GM03348 (cell line): ENCODE data around the gene ADK.

Experiments used
- DNase-seq: peaks from one replicate; pipeline ENCODE4 v3.0.0; 2012; ENCODE audit warnings: low spot score

ADK gene

DNA sequence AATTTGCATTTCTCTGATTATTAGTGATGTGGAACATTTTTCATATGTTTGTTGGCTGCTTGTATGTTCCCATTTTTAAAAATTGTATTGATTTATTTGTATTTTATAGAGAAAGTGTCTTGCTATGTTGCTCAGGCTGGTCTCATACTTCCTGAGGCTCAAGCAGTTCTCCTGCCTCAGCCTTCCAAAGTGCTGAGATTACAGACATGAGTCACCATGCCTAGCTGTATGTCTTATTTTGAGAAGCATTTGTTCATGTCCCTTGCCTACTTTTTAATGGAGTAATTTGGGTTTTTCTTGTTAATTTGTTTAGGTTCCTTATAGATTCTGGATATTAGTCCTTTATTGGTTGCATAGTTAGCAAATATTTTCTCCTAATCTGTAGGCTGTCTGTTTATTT is 461.2 kb downstream of the ADK start:
- no peak for DNase-seq

DNA sequence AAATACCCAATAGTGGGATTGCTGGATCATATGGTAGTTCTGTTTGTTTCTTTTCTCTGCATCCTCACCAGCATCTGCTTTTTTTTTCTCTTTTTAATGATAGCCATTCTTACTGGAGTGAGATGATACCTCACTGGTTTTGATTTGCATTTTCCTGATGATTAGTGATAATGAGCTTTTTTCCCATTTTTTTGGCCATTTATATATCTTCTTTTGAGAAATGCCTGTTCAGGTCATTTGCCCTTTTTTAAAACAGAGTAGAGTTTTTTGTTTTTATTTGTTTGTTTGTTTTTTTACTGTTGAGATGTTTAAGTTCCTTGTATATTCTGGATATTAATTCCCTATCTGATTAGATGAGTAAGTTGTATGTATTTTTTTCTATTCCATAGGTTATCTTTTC is 469.6 kb downstream of the ADK start:
- no peak for DNase-seq

DNA sequence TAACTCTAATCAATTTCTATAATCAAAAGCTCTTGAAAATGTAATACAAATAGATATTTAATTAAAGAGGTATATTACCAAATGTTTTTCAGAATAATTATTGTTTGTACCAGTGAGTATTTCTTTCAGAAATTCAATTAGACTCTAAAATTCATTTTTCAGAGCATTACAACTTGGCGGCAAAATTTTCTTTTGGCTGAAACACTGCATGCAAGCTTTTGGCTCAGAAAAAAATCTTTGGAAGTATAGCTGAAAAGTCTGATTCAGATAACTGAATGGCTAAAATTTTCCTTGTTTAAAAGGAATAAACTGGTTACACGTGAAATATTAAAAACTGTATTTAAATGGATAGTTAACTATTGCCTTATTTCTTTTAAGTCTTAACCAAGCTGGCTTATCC is 472.8 kb downstream of the ADK start:
- no peak for DNase-seq

DNA sequence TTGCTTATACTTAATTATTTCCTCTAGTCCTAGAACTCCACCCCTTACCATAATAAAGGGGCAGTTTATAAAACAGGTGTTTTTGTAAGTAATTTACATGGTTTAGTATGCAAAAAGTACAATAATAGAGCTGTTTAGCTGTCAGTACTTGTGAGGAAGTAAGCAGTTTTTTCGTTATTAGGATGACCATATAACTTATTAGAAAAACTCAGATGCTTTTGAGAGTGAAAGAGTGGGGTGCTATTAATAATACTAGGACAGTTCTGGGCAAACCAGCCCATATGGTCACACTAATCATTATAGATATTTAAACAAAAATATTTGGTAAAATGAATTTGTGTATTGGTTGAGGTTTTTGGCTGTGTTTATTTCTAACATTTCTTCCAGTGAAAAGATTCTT is 473.5 kb downstream of the ADK start:
- DNase-seq = no peak

DNA sequence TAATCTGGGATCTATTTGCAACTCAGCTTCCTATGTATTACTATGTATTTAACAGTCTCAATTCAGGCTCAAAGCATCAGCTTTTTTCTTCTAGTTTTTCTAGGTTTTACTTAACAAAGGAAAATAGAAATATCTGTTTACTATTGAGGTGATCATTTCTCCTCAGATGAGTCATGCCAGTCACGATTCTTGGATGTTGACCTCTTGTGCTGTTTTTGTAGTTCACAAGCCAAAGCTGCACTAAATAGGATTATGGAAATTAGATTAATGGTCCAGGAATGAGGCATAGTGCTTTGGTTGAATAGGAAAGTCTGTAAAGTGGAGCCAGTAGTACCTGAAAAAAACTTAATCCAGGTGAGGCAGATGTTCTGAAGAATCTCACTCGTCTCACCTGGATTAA is 477.1 kb downstream of the ADK start:
- DNase-seq = no peak

DNA sequence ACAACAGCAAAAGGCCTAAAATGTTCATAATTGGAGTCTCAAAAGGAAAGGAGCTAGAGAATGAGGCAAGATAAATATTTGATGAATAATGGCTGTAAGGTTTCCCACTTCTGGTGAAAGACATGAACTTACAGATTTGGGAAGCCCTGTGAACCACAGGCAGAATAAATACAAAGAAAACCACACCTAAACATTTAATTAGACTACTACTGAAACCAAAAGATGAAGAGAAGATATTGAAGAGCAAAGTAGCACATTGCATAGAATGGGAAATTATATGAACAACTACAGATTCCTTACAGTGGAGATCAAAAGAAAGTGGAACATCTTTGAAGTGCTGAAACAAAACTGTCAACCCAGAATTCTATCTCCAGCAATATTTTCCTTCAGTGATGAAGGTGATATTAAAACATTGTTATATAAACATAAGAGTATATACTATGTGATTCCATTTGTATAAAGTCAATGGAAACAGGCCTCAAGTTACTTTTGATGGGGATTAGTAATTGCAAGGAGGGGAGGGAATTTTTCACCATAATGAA is 484.0 kb downstream of the ADK start:
- no peak for DNase-seq

DNA sequence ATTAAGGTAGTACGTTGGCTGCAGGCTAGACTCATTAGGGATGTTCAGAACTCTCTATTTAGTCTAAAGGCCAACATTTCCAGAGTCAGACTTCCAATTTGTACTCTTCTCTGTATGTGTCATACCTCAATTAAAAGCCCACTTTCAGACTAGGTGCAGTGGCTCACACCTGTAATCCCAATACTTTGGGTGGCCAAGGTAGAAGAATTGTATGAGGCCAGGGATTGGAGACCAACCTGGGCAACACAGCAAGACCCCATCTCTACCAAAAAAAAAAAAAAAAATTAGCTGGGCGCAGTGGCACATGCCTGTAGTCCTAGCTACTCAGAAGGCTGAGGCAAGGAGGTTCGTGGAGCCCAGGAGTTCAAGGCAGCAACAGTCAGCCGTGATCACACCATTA is 484.6 kb downstream of the ADK start:
- DNase-seq = no peak

DNA sequence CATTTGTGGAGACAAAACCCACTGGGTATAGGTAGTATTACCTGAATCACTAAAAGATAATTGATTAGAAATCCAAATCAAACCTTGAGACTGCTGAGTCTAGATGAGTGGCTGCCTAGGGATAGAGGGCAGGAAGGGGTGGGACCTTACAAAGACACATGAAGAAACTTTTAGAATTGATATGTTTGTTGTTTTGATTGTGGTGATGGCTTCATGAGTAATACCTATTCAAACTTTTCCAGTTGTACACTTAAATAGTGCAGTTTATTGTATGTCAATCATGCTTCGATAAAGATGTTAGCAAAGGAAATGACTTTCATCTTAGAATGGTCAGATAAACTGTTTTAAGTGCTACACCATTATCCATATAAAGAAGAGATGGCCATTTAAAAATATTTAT is 486.7 kb downstream of the ADK start:
- DNase-seq = no peak

DNA sequence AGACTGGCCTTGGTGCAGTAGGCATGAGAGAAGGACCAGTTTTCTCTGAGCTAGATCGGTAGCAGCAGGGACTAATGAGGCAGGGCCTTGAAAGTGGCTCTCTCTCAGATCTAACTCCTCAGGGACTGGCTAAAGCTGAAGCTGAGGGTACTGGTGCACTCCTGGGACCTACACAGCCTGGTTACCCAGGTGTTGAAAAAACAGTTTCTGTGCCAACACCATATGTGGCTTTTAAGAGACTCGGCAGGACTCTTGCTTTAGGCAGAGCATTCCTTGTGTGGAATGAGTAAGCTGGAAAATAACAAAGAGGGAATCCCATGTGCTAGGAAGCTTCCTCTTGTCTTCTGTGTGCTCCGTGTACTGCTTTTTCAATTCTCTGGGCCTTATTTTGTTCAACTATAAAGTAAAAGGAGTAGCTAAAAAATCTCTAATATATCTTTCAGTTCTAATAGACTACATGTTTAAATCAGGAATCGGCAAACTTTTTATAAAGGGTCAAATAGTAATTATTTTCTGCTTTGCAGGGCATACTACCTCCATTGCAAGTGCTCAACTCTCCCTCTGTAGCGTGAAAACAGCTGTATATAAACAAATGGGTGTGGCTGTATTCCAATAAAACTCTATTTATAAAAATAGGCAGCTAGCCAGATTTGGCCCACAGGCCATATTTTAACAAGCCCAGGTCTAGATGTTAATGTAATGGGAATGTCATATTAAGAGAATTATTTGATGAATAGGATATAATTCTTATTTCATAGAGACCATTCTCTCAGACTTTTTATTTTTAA is 489.3 kb downstream of the ADK start:
- no peak for DNase-seq

DNA sequence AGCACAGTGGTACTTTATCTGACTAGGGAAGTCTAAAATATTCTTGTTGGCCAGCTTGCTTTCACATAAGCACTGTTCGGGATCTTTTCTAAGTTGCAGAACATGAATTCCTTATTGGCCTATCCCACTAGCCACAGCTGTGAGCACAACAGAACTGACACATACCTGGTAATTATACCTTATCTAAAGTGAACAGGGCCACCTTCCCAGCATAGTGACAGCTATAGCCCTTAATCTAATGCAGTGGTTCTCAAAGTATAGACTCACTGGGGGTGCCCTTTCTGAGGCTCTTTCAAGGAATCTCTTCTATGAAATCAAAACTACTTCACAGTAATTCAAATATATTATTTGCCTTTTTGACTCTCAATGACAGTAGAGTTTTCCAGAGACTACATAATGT is 490.6 kb downstream of the ADK start:
- DNase-seq = no peak

DNA sequence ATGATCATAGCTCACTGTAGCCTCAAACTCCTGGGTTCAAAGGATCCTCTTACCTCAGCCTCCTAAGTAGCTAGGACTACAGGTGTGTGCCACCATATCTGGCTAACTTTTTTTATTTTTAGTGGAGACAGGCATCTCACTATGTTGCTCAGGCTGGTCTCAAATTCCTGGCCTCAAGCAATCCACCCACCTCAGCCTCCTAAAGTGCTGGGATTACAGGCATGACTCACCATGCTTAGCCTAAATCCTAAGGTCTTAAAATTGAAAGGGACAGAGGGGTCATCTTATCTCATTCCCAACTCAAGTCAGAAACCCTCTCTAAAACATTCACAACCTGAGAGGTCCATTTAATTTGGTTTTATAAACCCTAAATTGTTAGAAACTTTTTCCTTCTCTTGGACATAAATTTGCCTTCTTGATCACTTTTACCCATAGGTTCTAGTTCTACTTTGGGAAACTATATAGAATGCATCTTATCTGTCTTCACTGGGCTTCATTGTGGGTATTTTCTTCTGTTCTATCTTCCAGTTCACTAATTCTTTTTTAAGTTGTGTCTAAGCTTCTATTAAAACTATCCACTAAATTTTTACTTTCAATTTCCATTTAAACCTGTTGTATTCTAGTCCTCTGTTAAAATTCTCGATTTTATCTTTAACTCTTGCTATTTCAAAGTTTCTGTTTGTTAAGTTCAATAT is 492.0 kb downstream of the ADK start:
- no peak for DNase-seq

DNA sequence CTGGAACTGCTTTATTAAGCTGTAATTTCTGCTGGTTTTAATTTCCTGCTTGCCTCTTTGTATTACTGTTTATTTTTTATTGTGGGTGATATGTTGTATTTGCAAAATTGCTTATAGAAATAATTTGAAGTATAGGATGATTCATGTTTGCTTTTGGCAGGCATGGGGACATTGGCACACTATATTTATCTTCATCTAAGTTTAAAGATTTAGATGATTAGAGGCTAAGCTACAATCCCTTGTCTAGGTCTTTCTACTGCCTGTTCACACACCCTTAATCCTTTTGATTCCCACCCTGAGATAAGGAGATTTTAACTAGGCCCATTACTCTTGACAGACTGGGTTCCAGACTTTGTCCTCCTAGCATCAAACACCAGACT is 492.6 kb downstream of the ADK start:
- no peak for DNase-seq

DNA sequence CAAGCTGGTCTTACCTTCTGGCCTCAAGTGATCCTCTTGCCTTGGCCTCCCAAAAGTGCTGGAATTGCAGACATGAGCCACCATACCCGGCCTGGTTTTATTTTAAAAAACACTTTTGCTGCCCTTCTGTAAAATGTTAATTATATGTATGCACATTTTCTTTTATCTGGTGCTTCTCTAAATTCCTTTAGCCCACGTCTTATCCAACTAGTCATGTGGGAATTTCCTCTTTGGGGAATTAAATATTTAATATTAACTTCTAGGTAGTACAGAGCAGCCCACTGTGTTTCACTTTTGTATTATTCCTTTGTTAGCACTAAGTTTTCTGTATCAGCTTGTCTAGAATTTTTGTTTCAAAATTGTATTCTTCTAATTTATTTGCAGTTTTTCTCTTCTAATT is 493.7 kb downstream of the ADK start:
- no peak for DNase-seq

DNA sequence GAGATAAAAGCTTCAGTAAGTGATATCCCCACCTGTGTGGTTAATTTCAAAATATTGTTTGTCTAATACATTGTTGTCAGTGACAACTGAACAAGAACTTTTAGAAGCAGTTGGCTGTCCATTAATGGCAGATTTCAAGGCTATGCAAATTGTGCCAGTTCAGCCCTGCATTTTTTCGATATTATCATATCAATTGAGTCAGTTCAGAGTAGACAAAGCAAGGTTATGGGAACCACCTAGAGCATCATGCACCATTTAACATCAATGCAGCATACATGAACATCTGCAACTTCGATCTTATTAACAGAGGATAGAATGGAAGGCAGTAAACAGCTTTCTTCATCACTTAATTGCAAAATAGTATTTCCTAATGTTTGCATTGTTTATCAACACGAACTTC is 494.7 kb downstream of the ADK start:
- no peak for DNase-seq

DNA sequence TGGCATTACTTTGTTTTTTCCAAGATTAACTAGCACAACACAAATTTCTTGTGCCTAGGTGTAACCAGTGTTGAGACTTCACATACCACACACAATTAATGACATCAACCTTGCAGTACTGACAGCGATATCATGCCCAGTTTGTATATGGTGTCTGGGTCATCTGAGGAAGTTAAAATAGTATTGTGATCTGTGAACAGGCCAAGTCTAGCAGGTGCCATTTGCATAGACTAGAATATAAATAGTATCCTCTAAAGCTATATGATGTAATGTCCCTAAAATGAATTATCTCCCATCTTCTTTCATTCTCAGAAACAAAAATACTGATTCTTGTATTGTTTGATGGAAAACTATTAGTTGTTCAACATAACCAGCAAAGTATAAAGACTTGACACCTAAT is 499.6 kb downstream of the ADK start:
- no peak for DNase-seq

DNA sequence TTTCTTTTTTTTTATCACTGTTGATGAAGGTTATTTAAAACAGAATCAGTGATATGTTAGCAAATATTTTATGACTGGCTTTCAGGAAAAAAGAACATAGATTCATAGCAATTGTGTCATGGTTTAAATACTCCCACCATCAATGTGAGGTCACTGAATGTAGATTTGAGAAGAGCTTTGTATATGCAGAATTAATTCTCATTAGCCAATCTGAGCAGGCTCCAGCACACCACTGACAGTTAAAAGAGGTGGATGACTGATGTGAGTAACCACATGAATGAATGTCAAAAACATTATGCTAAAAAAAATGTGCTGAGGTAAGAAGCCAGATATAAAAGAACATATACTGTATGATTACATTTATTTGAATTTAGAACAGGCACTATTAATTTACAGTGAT is 500.5 kb downstream of the ADK start:
- no peak for DNase-seq

DNA sequence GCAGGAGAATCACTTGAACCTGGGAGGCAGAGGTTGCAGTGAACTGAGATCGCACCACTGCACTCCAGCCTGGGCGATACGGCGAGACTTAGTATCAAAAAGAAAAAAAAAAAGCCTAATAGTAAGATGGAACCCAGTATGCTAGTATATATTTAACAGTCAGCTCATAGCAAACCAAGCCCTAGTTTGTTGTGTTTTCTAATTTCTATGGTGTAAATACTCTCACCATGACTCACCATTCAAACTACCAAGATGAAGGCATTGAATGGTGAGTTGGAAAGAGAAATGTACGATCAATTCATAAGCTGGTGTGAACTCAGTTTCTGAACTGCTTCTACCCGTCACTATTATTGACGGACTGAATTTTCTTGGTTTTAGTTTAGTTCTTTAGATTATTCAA is 501.6 kb downstream of the ADK start:
- DNase-seq = no peak

DNA sequence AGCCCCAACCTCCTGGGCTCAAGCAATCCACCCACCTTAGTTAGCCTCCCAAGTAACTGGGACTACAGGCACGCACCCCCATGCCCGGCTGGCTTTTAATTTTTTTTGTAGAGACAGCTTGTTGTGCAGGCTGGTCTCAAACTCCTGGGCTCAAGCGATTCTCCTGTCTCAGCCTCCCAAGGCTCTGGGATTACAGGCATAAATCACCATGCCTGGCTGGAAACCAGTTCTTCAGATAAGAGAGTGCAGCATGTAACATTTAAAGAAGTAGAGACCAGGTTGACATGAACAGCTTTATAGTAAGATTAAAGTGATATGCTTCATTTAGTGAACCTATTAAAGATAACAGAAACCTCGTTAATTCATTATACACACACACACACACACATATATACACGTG is 507.5 kb downstream of the ADK start:
- DNase-seq = no peak

DNA sequence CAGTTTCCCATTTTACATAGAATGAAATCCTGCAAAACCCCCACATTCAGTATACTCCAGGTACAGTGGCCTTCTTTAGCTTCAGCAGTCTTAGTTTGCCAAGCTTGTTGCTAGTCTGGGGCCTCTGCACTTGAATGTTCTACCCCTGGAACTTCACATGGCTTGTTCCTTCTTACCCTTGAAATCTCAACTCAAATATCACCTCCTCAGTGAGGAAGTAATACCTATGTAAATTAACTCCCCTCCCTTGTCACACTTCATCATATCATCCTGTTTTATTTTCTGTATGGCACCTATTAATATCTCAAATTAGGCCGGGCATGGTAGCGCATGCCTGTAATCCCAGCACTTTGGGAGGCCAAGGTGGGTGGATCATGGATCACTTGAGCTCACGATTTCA is 511.6 kb downstream of the ADK start:
- no peak for DNase-seq

DNA sequence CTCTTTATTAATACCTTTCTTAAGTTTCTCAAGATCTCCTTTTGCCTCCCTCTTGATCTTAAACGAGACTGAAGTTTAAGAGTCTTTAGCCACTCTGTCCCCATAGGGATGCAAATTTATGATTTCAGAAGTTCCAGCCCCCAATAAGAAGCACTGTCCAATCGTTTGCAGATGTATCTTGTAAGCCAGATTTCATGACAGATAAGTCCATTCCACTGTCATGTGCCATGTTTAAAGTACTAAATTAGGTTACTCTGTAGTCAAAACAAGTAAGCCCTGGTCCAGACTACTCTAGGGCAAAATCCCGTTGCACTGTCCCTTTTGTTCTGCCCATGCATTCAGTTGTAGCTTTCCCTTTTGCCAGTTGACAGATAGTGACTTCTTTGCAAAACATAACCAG is 518.2 kb downstream of the ADK start:
- peak; percentile 32 for DNase-seq

DNA sequence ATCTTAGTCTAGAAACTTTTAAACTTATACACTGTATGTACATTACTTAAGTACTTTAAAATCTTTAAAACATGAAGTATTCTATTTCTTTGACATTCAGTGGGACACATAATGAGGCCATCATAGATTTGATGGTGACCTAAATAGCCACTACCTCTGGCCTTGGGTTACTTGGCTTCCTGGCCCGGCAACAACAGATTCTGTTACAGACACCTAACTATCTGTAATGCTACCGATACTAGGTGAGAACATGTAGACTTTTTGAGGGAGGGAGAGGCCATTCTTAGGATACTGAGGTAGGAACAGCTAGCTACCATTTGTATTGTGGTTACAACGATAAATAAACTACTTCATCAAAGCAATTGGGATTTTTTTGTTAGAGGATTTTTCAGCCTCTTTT is 520.7 kb downstream of the ADK start:
- DNase-seq = no peak

DNA sequence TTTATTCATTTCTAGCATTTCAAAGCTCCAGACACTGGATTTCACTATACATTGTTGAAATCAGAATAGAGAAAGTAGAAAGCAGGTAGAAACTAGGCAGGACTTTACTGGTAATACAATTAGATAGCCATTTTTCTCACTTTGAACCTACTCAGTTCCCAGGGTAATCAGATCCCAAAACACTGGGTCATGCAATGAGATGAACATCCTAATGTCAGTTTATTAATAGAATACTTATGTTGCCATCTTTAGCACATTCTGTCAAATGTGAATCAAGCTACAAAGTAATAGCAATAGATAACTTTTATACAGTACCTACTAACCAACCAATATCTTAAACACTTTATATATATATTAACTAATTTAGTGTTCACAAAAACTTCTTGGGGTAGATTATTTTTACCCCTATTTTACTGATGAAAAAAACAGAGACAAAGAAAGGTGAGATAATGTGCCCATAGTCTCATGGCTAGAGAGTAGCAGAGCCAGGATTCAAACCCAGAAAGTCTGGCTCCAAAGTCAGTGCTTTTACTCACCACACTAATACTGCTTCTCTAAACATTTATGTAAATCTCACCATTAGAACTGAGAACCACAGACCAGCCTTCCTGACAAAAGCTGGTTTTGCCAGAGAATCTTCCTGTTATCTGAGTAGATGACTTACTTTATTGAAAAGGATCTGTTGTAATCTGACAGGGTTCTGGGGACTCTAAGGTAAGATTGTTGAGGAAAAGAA is 521.6 kb downstream of the ADK start:
- DNase-seq = no peak

DNA sequence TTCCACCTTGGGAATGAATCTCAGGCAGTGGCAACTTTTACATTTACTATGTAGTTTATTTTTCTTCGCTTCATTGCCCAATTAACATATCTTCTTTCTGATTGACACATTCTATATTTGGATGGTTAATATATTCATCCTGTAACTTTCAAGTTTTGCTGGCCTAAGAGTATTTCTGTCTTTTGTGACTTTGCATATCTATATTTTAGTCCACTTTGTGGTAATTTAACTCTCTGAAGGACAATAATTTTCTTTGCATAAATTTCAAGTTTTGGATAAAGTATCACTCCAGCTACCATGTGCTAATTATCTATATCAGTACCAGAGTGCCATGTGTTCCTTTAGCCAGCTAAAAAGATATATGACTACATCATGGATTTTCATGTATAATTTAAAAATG is 523.9 kb downstream of the ADK start:
- DNase-seq = no peak
